HFF-Myc (cell line): ENCODE results near the gene ZNF862.
"Not testable (repeated sequence)": the region's sequence is repeated elsewhere in the genome, so short reads cannot be mapped to it uniquely, and the experiment has no call there.

Source experiments
- DNase-seq: peaks from one replicate; pipeline ENCODE4 v3.0.0-alpha.2; 2011; ENCODE audit warnings: low read depth; ENCODE audit errors: extremely low read depth
- H3K4me3 ChIP-seq: replicated peaks from 2 replicates; pipeline ENCODE4 v1.5.1; 2011; ENCODE audit warnings: low read depth, mild to moderate bottlenecking, control low read depth, low read length
- CTCF ChIP-seq: IDR thresholded peaks from 2 replicates; pipeline ENCODE4 v1.5.1; 2012; ENCODE audit warnings: mild to moderate bottlenecking, low read depth, low read length, control low read depth; ENCODE audit errors: missing control alignments

ZNF862 gene

GRCh38 chr7:149886018-149886415 lies 47.8 kb downstream of the ZNF862 start:
- H3K4me3 ChIP-seq: no peak overlapping the region
- TF ChIP-seq CTCF: no peak
- no peak for DNase-seq

- no peak for DNase-seq
- no peak for TF ChIP-seq CTCF
- H3K4me3 ChIP-seq: no peak overlapping the region
These were observed 49.1 kb downstream of the ZNF862 start for GRCh38 chr7:149887311-149887710.

- not testable (repeated sequence) for H3K4me3 ChIP-seq, DNase-seq
These were observed 52.5 kb downstream of the ZNF862 start for GRCh38 chr7:149890715-149891114.

GRCh38 chr7:149894957-149895356 lies 56.8 kb downstream of the ZNF862 start:
- DNase-seq, H3K4me3 ChIP-seq: not testable (repeated sequence)

- not testable (repeated sequence) for DNase-seq, H3K4me3 ChIP-seq
These were observed 69.7 kb downstream of the ZNF862 start for GRCh38 chr7:149907776-149908376.

GRCh38 chr7:149910219-149910618 lies 72.0 kb downstream of the ZNF862 start:
- not testable (repeated sequence) for DNase-seq, H3K4me3 ChIP-seq

GRCh38 chr7:149912126-149912525 lies 74.0 kb downstream of the ZNF862 start:
- not testable (repeated sequence) for H3K4me3 ChIP-seq, DNase-seq
